ENCODE data around the gene PARM1. TPM values are rescaled to one million over a fixed set of nuclear protein-coding genes. Genes with fewer than 3 reads are reported as not detected.

Gene PARM1
- total RNA-seq, 1 donor from 2014 or later: 78.0 TPM

- Histone ChIP-seq H3K4me3 (no peak overlapping the region), H3K27me3 (no peaks in the 10 kb centered on the region), H3K36me3 (no peaks in the 10 kb centered on the region), H3K9me3 (no peaks in the 10 kb centered on the region), H3K27ac (no peak overlapping the region), H3K4me1 (no peaks in the 10 kb centered on the region)
- DNase-seq (no peak), ATAC-seq (no peak)
- intact Hi-C loops (cut with DNase I): no loop called here
- TF ChIP-seq CTCF (IDR thresholded peaks at IDR 0.05): no peak
Observed at GRCh38 chr4:74942251-74942917, 9.5 kb downstream of the PARM1 start.

- intact Hi-C loops (cut with DNase I): no loop called here
- no peaks in the 10 kb centered on the region for H3K4me1 ChIP-seq
- no peak for TF ChIP-seq CTCF (IDR thresholded peaks at IDR 0.05)
- DNase-seq (no peak), ATAC-seq (no peak)
- H3K4me3 ChIP-seq: no peak overlapping the region
- no peaks in the 10 kb centered on the region for H3K27me3 ChIP-seq
- no peaks in the 10 kb centered on the region for H3K9me3 ChIP-seq
- no peak overlapping the region for H3K27ac ChIP-seq
- no peaks in the 10 kb centered on the region for H3K36me3 ChIP-seq
Observed at GRCh38 chr4:74942918-74943253, 10.0 kb downstream of the PARM1 start.

- Histone ChIP-seq H3K4me3 (no peak overlapping the region), H3K9me3 (no peaks in the 10 kb centered on the region), H3K4me1 (no peaks in the 10 kb centered on the region), H3K36me3 (no peaks in the 10 kb centered on the region), H3K27me3 (no peaks in the 10 kb centered on the region), H3K27ac (no peak overlapping the region)
- intact Hi-C loops (cut with DNase I): no loop called here
- ATAC-seq (peak; percentile 71), DNase-seq (peak; percentile 59)
- TF ChIP-seq CTCF (IDR thresholded peaks at IDR 0.05): no peak
Observed at GRCh38 chr4:74944354-74944793, 11.5 kb downstream of the PARM1 start.

- no peak for DNase-seq
- H3K4me1 ChIP-seq: no peaks in the 10 kb centered on the region
- TF ChIP-seq CTCF (IDR thresholded peaks at IDR 0.05): no peak
- H3K36me3 ChIP-seq: no peaks in the 10 kb centered on the region
- intact Hi-C loops (cut with DNase I): no loop called here
- no peak for ATAC-seq
- H3K27me3 ChIP-seq: no peaks in the 10 kb centered on the region
- H3K9me3 ChIP-seq: no peaks in the 10 kb centered on the region
- no peak overlapping the region for H3K4me3 ChIP-seq
- no peak overlapping the region for H3K27ac ChIP-seq
Observed at GRCh38 chr4:74946196-74946595, 13.3 kb downstream of the PARM1 start.

- no peaks in the 10 kb centered on the region for H3K27me3 ChIP-seq
- peak; percentile 58 for ATAC-seq
Observed at GRCh38 chr4:74947798-74948197, 14.9 kb downstream of the PARM1 start.

More at GRCh38 chr4:74947798-74948197, 14.9 kb downstream of the PARM1 start:
- H3K4me3 ChIP-seq: no peak overlapping the region
- H3K27ac ChIP-seq: peak overlapping the region; percentile 52
- H3K4me1 ChIP-seq: no peaks in the 10 kb centered on the region
- TF ChIP-seq CTCF (IDR thresholded peaks at IDR 0.05): no peak
- intact Hi-C loops (cut with DNase I): no loop called here
- DNase-seq: no peak
- no peaks in the 10 kb centered on the region for H3K36me3 ChIP-seq
- no peaks in the 10 kb centered on the region for H3K9me3 ChIP-seq
